Measurements from ENCODE around the gene SND1.

GRCh38 chr7:127776776-127777386, 124.9 kb downstream of the SND1 start:
- no peak for TF ChIP-seq CTCF (conservative IDR thresholded peaks at IDR 0.05; ENCODE audit: low read depth, low read length)
- TF ChIP-seq EZH2 (IDR thresholded peaks at IDR 0.05; ENCODE audit: low read length, unreplicated experiment) = no peak

All from PC-3 (cell line).